ENCODE measurements around the gene AFF3.

The AFF3 gene

DNA sequence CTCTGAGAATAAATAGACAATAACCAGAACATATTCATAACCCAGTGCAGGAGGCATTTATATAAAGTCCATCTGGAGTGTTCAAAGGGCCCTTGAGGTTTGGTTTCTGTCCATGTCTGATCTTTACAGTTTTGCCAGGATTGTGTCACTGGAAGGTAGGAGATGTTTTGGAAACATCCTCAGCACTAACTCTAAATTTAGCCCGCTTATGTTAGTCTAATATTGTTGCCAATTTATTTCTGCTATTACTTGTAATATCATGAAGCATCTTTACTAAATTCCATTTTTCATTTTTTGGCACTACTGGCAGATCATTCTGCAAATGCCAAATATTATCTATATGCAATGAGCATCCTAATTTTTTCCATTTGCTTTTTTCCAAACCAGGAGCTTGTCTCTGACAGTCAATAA is 630.2 kb downstream of the AFF3 start:
- Histone ChIP-seq H4K20me1 (ENCODE audit: control insufficient read depth, insufficient read depth, low read depth, low read length) (no peaks in the 10 kb centered on the region), H3K9me3 (ENCODE audit: control insufficient read depth, insufficient read depth, low read length) (no peaks in the 10 kb centered on the region), H3K79me2 (ENCODE audit: control insufficient read depth, low read length) (no peaks in the 10 kb centered on the region), H3K4me1 (ENCODE audit: control insufficient read depth, low read length) (no peaks in the 10 kb centered on the region), H3K4me3 (ENCODE audit: low read length) (no peak overlapping the region), H3K9me2 (replicated peaks; ENCODE audit: control insufficient read depth, low read length) (no peaks in the 10 kb centered on the region), H3K27ac (ENCODE audit: low read depth, low read length) (no peak overlapping the region), H3F3A (ENCODE audit: control insufficient read depth, insufficient read depth) (no peaks in the 10 kb centered on the region), H3K4me2 (ENCODE audit: low read length) (no peak overlapping the region), H3K36me3 (ENCODE audit: control insufficient read depth, low read length) (no peaks in the 10 kb centered on the region), H3K27me3 (ENCODE audit: control insufficient read depth, low read length) (peaks cover 14% of the 10 kb centered on the region)
- TF ChIP-seq, protein P1, sequence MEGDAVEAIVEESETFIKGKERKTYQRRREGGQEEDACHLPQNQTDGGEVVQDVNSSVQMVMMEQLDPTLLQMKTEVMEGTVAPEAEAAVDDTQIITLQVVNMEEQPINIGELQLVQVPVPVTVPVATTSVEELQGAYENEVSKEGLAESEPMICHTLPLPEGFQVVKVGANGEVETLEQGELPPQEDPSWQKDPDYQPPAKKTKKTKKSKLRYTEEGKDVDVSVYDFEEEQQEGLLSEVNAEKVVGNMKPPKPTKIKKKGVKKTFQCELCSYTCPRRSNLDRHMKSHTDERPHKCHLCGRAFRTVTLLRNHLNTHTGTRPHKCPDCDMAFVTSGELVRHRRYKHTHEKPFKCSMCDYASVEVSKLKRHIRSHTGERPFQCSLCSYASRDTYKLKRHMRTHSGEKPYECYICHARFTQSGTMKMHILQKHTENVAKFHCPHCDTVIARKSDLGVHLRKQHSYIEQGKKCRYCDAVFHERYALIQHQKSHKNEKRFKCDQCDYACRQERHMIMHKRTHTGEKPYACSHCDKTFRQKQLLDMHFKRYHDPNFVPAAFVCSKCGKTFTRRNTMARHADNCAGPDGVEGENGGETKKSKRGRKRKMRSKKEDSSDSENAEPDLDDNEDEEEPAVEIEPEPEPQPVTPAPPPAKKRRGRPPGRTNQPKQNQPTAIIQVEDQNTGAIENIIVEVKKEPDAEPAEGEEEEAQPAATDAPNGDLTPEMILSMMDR (IDR thresholded peaks at IDR 0.05; ENCODE audit: low read depth, low read length, poor library complexity, severe bottlenecking): no peak
- no peak for TF ChIP-seq EZH2phosphoT487 (IDR thresholded peaks at IDR 0.05; ENCODE audit: borderline replicate concordance, low read length)

DNA sequence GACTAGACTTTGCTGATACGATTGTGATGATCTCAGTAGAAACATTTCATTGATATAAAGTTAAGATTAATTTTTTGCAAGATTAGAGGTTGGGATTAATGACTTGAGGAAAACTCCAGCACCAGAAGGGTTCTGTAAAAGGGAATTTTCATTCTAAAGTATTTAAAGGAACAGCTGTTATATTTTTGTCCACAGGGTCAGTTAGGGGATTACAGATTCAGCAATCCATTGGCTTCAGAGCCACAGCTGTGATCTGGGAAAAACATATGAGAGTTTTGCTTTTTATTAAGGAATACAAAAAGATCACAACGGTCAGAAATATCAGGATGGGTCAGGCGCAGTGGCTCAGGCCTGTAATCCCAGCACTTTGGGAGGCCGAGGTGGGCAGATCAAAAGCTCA is 633.0 kb downstream of the AFF3 start:
- H3K4me1 ChIP-seq (ENCODE audit: control insufficient read depth, low read length): peaks cover 15% of the 10 kb centered on the region
- H3K9me2 ChIP-seq (replicated peaks; ENCODE audit: control insufficient read depth, low read length): no peaks in the 10 kb centered on the region
- no peak overlapping the region for H3K4me2 ChIP-seq (ENCODE audit: low read length)
- H3K79me2 ChIP-seq (ENCODE audit: control insufficient read depth, low read length): no peaks in the 10 kb centered on the region
- no peaks in the 10 kb centered on the region for H4K20me1 ChIP-seq (ENCODE audit: control insufficient read depth, insufficient read depth, low read depth, low read length)
- no peaks in the 10 kb centered on the region for H3K9me3 ChIP-seq (ENCODE audit: control insufficient read depth, insufficient read depth, low read length)
- H3K27ac ChIP-seq (ENCODE audit: low read depth, low read length): no peak overlapping the region
- H3K27me3 ChIP-seq (ENCODE audit: control insufficient read depth, low read length): no peaks in the 10 kb centered on the region
- no peaks in the 10 kb centered on the region for H3K36me3 ChIP-seq (ENCODE audit: control insufficient read depth, low read length)
- no peaks in the 10 kb centered on the region for H3F3A ChIP-seq (ENCODE audit: control insufficient read depth, insufficient read depth)
- H3K4me3 ChIP-seq (ENCODE audit: low read length): no peak overlapping the region
- TF ChIP-seq, protein P1 (IDR thresholded peaks at IDR 0.05; ENCODE audit: low read depth, low read length, poor library complexity, severe bottlenecking): no peak
- TF ChIP-seq EZH2phosphoT487 (IDR thresholded peaks at IDR 0.05; ENCODE audit: borderline replicate concordance, low read length): no peak

DNA sequence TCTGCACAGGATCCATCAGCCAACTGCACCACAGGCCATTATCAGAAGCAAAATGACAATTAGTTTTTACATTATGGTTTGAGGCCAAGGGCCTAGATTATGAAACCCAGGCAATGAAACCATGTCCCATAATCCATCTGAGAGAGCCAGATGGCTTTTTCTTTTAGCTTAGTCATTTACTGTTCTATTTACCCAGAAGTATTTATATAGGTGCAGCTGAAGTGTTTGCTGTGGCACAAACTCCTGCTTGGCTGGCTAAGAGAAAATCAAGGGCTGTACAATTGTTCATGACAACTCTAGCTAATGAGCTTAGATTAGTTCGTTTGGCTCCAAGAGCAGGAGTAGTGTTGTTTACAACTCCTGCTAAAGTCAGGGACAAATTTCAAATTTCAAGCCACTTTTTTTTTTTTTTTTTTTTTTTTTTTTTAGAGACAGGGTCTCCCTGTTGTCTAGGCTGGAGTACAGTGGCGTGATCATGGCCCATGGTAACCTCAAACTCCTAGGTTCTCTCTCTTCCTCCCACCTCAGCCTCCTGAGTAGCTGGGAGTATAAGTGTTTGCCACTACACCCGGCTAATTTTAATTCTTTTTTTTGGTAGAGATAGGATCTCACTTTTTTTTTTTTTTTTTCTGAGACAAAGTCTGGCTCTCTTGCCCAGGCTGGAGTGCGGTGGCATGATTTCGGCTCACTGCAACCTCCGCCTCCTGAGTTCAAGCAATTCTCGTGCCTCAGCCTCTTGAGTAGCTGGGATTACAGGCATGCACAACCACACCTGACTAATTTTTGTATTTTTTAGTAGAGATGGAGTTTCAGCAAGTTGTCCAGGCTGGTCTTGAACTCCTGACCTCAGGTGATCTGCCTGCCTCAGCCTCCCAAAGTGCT is 634.2 kb downstream of the AFF3 start:
- Histone ChIP-seq H3K4me1 (ENCODE audit: control insufficient read depth, low read length) (peaks cover 15% of the 10 kb centered on the region), H3K9me3 (ENCODE audit: control insufficient read depth, insufficient read depth, low read length) (no peaks in the 10 kb centered on the region), H3K4me3 (ENCODE audit: low read length) (no peak overlapping the region), H3K9me2 (replicated peaks; ENCODE audit: control insufficient read depth, low read length) (no peaks in the 10 kb centered on the region), H3K27ac (ENCODE audit: low read depth, low read length) (no peak overlapping the region), H4K20me1 (ENCODE audit: control insufficient read depth, insufficient read depth, low read depth, low read length) (no peaks in the 10 kb centered on the region), H3F3A (ENCODE audit: control insufficient read depth, insufficient read depth) (no peaks in the 10 kb centered on the region), H3K4me2 (ENCODE audit: low read length) (no peak overlapping the region), H3K36me3 (ENCODE audit: control insufficient read depth, low read length) (no peaks in the 10 kb centered on the region), H3K27me3 (ENCODE audit: control insufficient read depth, low read length) (no peaks in the 10 kb centered on the region), H3K79me2 (ENCODE audit: control insufficient read depth, low read length) (no peaks in the 10 kb centered on the region)
- TF ChIP-seq EZH2phosphoT487 (IDR thresholded peaks at IDR 0.05; ENCODE audit: borderline replicate concordance, low read length): no peak
- TF ChIP-seq, protein P1 (IDR thresholded peaks at IDR 0.05; ENCODE audit: low read depth, low read length, poor library complexity, severe bottlenecking): no peak
